Natural killer cell (primary cell): ENCODE results near the gene GOLPH3L. TPM values are rescaled to one million over a fixed set of nuclear protein-coding genes. Genes with fewer than 3 reads are reported as not detected.
A peak's percentile ranks its signal among the peaks of the same experiment; 100 is the strongest.

Experiments
- ATAC-seq, 3 donors: fragments of 150-1000 bp in 2 of 3; fragments of 200-7000 bp in 1 of 3; cut with Tn5 transposase; 1 replicate in 1 of 3; 2 replicates in 2 of 3; pipeline ENCODE4 v1.10.0; 2021; ENCODE audit warnings: mild to moderate bottlenecking in 2 of 3, moderate library complexity in 2 of 3
- DNase-seq, 2 donors: peaks; one replicate each; pipeline versions ENCODE4 v3.0.0 to v3.0.0-alpha.2; 2013 to 2021; ENCODE audit warnings: mixed read lengths in 1 of 2
- H3K27ac ChIP-seq: one replicate; pipeline ENCODE4 v1.5.1; 2013; ENCODE audit warnings: mild to moderate bottlenecking, low read length
- H3K27me3 ChIP-seq: one replicate; pipeline ENCODE4 v1.6.1; 2013; ENCODE audit warnings: low read length; ENCODE audit not compliant: control insufficient read depth, insufficient read depth
- H3K36me3 ChIP-seq: one replicate; pipeline ENCODE4 v1.6.1; 2013; ENCODE audit warnings: low read length; ENCODE audit not compliant: control insufficient read depth, insufficient read depth
- H3K4me1 ChIP-seq: one replicate; pipeline ENCODE4 v1.6.1; 2013; ENCODE audit warnings: low read length; ENCODE audit not compliant: control insufficient read depth, insufficient read depth
- H3K4me3 ChIP-seq: one replicate; pipeline ENCODE4 v1.5.1; 2013; ENCODE audit warnings: low read length
- H3K9me3 ChIP-seq: one replicate; pipeline ENCODE4 v1.6.1; 2013; ENCODE audit warnings: low read length; ENCODE audit not compliant: control insufficient read depth, insufficient read depth
- H3K27ac Mint-ChIP-seq, 2 donors: one replicate each; pipeline ENCODE4 v1.8.0; 2022; ENCODE audit warnings: mild to moderate bottlenecking in 2 of 2, mixed read lengths in 2 of 2, moderate library complexity in 1 of 2
- H3K27me3 Mint-ChIP-seq, 2 donors: one replicate each; pipeline ENCODE4 v1.8.0; 2022; ENCODE audit warnings: low read depth in 2 of 2, mixed read lengths in 2 of 2
- H3K36me3 Mint-ChIP-seq: one replicate; pipeline ENCODE4 v1.8.0; 2022; ENCODE audit warnings: mixed read lengths
- H3K4me1 Mint-ChIP-seq, 2 donors: one replicate each; pipeline ENCODE4 v1.8.0; 2022; ENCODE audit warnings: mixed read lengths in 2 of 2
- H3K4me3 Mint-ChIP-seq: one replicate; pipeline ENCODE4 v1.8.0; 2022; ENCODE audit warnings: mild to moderate bottlenecking, moderate library complexity, mixed read lengths
- H3K9me3 Mint-ChIP-seq, 2 donors: one replicate each; pipeline ENCODE4 v1.8.0; 2022; ENCODE audit warnings: mixed read lengths in 2 of 2
- WGBS: methylation state at CpG from one replicate; pipeline ENCODE4 v1.1.7; 2013; ENCODE audit warnings: missing lambda C conversion rate; ENCODE audit not compliant: insufficient coverage; 5-methylcytosine and 5-hydroxymethylcytosine counted together
- intact Hi-C: fragments of 100-400 bp; cut with micrococcal nuclease; formaldehyde crosslinking; loops from one replicate; pipeline ENCODE4 v1.14.2; 2022
- total RNA-seq, 4 donors: library from RNA; stranded (reverse); fragments of 120-200 nt in 1 of 4; gene quantifications; one replicate each; pipeline versions ENCODE4 v1.2.3 to v1.2.4, GENCODE V29; 2013 to 2022
- TF ChIP-seq, protein P1 (sequence below): fragments of 200-600 bp; IDR thresholded peaks from one replicate; pipeline ENCODE4 v1.8.0; 2022; ENCODE audit warnings: antibody characterized with exemption

Gene GOLPH3L
- total RNA-seq, 3 donors from 2014 or later (not counting 1 experiment from before 2014, with no cell fraction given), result 6.2 to 13.6 (median 10.3) TPM

DNA sequence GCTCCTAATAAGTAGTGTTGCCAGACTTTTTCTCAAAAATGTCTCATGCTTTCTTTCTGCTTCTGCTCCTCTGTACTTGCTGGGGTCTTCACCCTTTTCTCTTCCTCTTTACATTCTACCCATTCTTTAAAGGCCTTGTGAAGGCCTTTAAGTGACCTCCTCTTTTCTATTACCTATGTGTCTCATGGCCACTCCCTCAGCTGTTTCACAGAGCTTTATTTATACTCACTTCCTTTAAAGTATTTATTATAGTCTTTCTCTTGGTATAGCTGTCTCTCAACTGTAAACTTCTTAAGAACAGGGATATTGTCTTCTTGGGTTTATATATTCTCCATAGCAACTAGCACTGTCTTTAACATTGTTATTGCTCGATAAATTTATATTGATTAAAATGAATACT lies 792 bp downstream of the GOLPH3L start:
- H3K36me3 ChIP-seq, result peaks cover 27% of the 10 kb centered on the region
- peak overlapping the region; percentile 75 for H3K4me3 ChIP-seq
- H3K4me1 Mint-ChIP-seq, result peaks cover 13 to 19% of the 10 kb centered on the region in 2 donors
- whole genome bisulfite sequencing, result no CpG with 5 or more reads among the region's 1 CpG
- no peaks in the 10 kb centered on the region for H3K9me3 Mint-ChIP-seq
- DNase-seq, result peak in 1 of 2 donors; percentile 13
- intact Hi-C loops, result loop anchor here (5.0 kb wide), 1 partner anchor 134 kb away; no protein-coding TSS in a partner anchor
- no peaks in the 10 kb centered on the region for H3K9me3 ChIP-seq
- H3K4me1 ChIP-seq, result no peaks in the 10 kb centered on the region
- ATAC-seq, result no peak
- H3K27me3 ChIP-seq, result no peaks in the 10 kb centered on the region
- H3K27me3 Mint-ChIP-seq, result peaks cover 0 to 4% of the 10 kb centered on the region in 2 donors
- H3K4me3 Mint-ChIP-seq, result peak overlapping the region; percentile 92
- H3K36me3 Mint-ChIP-seq, result peaks cover 5% of the 10 kb centered on the region
- TF ChIP-seq, protein P1, sequence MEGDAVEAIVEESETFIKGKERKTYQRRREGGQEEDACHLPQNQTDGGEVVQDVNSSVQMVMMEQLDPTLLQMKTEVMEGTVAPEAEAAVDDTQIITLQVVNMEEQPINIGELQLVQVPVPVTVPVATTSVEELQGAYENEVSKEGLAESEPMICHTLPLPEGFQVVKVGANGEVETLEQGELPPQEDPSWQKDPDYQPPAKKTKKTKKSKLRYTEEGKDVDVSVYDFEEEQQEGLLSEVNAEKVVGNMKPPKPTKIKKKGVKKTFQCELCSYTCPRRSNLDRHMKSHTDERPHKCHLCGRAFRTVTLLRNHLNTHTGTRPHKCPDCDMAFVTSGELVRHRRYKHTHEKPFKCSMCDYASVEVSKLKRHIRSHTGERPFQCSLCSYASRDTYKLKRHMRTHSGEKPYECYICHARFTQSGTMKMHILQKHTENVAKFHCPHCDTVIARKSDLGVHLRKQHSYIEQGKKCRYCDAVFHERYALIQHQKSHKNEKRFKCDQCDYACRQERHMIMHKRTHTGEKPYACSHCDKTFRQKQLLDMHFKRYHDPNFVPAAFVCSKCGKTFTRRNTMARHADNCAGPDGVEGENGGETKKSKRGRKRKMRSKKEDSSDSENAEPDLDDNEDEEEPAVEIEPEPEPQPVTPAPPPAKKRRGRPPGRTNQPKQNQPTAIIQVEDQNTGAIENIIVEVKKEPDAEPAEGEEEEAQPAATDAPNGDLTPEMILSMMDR, result no peak
- peak overlapping the region; percentile 66 to 80 for H3K27ac Mint-ChIP-seq
- peak overlapping the region; percentile 69 for H3K27ac ChIP-seq

DNA sequence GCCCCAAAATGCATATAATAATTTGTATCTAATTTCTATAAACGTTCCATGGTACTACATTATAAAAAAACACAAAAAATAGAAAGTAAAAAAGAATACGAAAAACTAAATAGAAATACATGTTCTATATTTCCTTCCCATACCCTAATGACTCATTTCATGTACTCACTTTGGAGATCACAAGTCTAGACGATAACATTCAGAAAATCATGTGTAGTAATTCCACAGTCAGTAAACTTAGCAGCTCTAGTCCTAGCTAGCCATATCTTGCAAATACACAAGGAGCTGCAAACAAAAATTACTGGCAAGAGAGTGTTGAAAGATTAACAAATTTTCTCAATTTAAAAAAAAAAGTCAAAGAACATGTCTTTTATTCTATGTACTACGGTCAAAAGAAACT lies 1.4 kb downstream of the GOLPH3L start:
- Histone ChIP-seq H3K36me3 (peaks cover 29% of the 10 kb centered on the region), H3K4me3 (no peak overlapping the region), H3K27ac (no peak overlapping the region), H3K9me3 (no peaks in the 10 kb centered on the region), H3K27me3 (no peaks in the 10 kb centered on the region), H3K4me1 (no peaks in the 10 kb centered on the region)
- Mint-ChIP-seq H3K27me3 (peaks cover 0 to 3% of the 10 kb centered on the region in 2 donors), H3K36me3 (peaks cover 5% of the 10 kb centered on the region), H3K4me1 (peaks cover 13 to 19% of the 10 kb centered on the region in 2 donors), H3K27ac (peak overlapping the region in 1 of 2 donors; percentile 66), H3K4me3 (peak overlapping the region; percentile 28), H3K9me3 (no peaks in the 10 kb centered on the region)
- no peak for ATAC-seq
- intact Hi-C loops, result loop anchor here (5.0 kb wide), 1 partner anchor 133 kb away; no protein-coding TSS in a partner anchor
- 60% methylated on average over 1 of the region's 4 CpGs for WGBS
- TF ChIP-seq, protein P1, result no peak
- DNase-seq, result no peak

DNA sequence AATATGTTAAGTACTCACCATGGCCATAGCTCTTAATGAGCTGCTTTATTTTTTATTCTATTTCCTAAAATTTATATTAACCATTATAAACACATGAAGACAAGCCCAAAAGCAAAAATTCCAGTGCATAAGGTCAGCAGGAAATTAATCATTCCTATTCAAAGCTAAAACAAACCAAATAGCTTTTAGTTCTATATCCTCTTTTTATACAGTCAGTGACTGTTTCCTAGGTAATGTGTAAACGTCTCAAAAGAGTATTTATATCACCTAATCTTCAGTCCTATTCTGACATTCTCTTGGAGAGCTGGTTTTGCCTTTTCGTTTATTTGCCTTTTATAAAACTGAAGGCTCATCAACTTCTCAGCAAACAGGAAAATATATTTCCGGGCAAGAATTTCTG lies 4.2 kb downstream of the GOLPH3L start:
- no peaks in the 10 kb centered on the region for H3K9me3 Mint-ChIP-seq
- no peaks in the 10 kb centered on the region for H3K27me3 ChIP-seq
- 91% methylated on average over 3 of the region's 3 CpGs for WGBS
- no peak overlapping the region for H3K4me3 Mint-ChIP-seq
- ATAC-seq, result no peak
- DNase-seq, result no peak
- H3K4me3 ChIP-seq, result no peak overlapping the region
- no peaks in the 10 kb centered on the region for H3K9me3 ChIP-seq
- no peaks in the 10 kb centered on the region for H3K27me3 Mint-ChIP-seq
- no peak overlapping the region for H3K27ac Mint-ChIP-seq
- peaks cover 39% of the 10 kb centered on the region for H3K36me3 ChIP-seq
- TF ChIP-seq, protein P1, result no peak
- H3K36me3 Mint-ChIP-seq, result peaks cover 5% of the 10 kb centered on the region
- H3K4me1 ChIP-seq, result no peaks in the 10 kb centered on the region
- H3K27ac ChIP-seq, result no peak overlapping the region
- peaks cover 10 to 15% of the 10 kb centered on the region in 2 donors for H3K4me1 Mint-ChIP-seq
- intact Hi-C loops, result no loop called here

DNA sequence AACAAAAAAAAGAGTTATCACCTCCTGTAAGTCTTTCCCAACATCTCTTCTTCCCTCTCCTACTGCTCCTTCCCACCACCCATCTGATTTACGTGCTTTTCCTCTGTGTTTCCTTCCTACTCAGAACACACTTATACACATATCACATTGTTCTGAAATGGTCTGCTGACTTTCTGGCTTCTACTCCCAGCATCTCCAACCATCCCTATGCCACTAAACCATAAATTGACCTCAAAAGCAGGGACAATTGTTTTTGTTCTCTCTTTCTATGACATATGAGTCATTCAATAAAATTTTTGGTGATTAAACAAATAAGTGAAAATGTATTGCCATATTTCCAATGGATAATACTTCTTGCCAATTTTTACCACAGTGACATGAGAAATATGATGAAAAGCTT lies 8.2 kb downstream of the GOLPH3L start:
- H3K27me3 Mint-ChIP-seq, result no peaks in the 10 kb centered on the region
- Histone ChIP-seq H3K4me1 (peaks cover 11% of the 10 kb centered on the region), H3K4me3 (no peak overlapping the region), H3K27me3 (no peaks in the 10 kb centered on the region), H3K9me3 (no peaks in the 10 kb centered on the region), H3K27ac (no peak overlapping the region), H3K36me3 (peaks cover 31% of the 10 kb centered on the region)
- TF ChIP-seq, protein P1, result no peak
- 95% methylated on average over 1 of the region's 1 CpG for WGBS
- H3K9me3 Mint-ChIP-seq, result no peaks in the 10 kb centered on the region
- no peak overlapping the region for H3K4me3 Mint-ChIP-seq
- H3K4me1 Mint-ChIP-seq, result peaks cover 4 to 9% of the 10 kb centered on the region in 2 donors
- intact Hi-C loops, result no loop called here
- no peak overlapping the region for H3K27ac Mint-ChIP-seq
- H3K36me3 Mint-ChIP-seq, result no peaks in the 10 kb centered on the region
- no peak for ATAC-seq
- DNase-seq, result no peak
